ENCODE results near the gene HIGD1A.

The HIGD1A gene

DNA sequence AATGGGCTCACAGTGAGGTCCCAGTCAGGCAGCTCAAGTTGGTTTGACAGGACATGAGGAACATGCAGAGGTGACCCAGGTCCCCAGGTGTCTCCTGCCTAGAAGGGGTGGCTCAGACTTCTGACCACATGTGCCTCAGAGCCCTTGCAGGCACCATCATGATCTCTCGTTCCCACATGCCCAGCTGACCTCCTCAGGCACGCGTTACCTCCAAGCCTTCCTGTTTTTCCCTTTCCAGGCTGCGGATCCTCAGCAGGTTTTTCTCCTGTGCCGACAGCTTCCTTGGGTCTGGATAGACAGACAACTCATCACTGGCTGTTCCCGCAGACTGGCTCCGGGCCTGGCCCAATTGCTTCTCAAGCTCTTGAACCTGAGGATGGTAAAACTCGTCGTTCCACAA, 61.6 kb downstream of the HIGD1A start:
- Histone ChIP-seq H3K36me3 (replicated peaks) (no peaks in the 10 kb centered on the region), H3K27ac (no peak overlapping the region), H3K4me3 (ENCODE audit: low read depth, low read length) (no peak overlapping the region), H3K27me3 (replicated peaks) (no peaks in the 10 kb centered on the region)
- DNase-seq: no peak
- in situ Hi-C loops (cut with HindIII; ENCODE audit: low pct_ligation_motif_present, low sequenced_read_pairs): no loop called here
- TF ChIP-seq, protein P1, sequence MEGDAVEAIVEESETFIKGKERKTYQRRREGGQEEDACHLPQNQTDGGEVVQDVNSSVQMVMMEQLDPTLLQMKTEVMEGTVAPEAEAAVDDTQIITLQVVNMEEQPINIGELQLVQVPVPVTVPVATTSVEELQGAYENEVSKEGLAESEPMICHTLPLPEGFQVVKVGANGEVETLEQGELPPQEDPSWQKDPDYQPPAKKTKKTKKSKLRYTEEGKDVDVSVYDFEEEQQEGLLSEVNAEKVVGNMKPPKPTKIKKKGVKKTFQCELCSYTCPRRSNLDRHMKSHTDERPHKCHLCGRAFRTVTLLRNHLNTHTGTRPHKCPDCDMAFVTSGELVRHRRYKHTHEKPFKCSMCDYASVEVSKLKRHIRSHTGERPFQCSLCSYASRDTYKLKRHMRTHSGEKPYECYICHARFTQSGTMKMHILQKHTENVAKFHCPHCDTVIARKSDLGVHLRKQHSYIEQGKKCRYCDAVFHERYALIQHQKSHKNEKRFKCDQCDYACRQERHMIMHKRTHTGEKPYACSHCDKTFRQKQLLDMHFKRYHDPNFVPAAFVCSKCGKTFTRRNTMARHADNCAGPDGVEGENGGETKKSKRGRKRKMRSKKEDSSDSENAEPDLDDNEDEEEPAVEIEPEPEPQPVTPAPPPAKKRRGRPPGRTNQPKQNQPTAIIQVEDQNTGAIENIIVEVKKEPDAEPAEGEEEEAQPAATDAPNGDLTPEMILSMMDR (IDR thresholded peaks at IDR 0.05; ENCODE audit: low read depth, low read length, missing control alignments): no peak

DNA sequence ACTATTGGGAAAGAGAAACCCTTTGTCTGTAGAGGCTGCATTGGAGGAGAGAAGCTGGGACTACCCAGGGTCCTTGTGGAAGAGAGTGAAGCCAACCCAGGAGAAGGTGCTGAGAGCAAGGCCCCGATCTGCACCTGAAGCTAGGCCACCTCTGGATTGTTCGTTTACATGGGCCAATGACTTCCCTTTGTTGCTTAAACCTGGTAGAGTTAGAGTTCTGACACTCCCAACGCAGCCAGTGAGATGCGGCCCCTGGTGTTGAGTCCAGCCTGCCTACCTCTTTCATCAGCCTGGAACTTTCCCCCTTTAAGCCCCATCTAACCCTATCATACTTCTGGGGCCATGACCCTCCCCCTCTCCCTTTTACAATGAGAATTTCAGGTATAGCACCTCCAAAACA, 62.0 kb downstream of the HIGD1A start:
- TF ChIP-seq, protein P1 (IDR thresholded peaks at IDR 0.05; ENCODE audit: low read depth, low read length, missing control alignments): no peak
- in situ Hi-C loops (cut with HindIII; ENCODE audit: low pct_ligation_motif_present, low sequenced_read_pairs): no loop called here
- no peaks in the 10 kb centered on the region for H3K27me3 ChIP-seq (replicated peaks)
- H3K4me3 ChIP-seq (ENCODE audit: low read depth, low read length): no peak overlapping the region
- DNase-seq: no peak
- H3K27ac ChIP-seq: no peak overlapping the region
- H3K36me3 ChIP-seq (replicated peaks): no peaks in the 10 kb centered on the region

DNA sequence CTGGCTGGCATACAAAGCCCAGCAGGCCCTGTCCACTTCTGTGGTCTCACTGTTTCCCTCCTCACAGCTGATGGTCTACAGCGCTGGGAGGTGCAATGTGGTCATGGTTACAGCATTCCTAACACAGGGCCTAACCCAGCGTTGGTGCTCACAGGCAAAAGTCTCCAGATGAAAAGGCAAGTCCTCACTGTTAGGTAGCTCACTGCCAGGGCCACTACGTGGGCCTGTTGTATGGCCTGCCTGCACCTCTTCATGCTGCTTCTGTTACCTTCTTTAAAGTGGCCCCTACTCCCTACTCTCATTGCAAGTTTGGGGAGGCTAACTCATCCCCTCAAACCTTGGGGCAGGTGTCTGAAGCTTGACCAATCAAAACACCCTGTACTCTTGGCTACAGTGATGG, 62.5 kb downstream of the HIGD1A start:
- no peak for DNase-seq
- Histone ChIP-seq H3K27me3 (replicated peaks) (no peaks in the 10 kb centered on the region), H3K36me3 (replicated peaks) (no peaks in the 10 kb centered on the region), H3K27ac (no peak overlapping the region), H3K4me3 (ENCODE audit: low read depth, low read length) (no peak overlapping the region)
- in situ Hi-C loops (cut with HindIII; ENCODE audit: low pct_ligation_motif_present, low sequenced_read_pairs): no loop called here
- TF ChIP-seq, protein P1 (IDR thresholded peaks at IDR 0.05; ENCODE audit: low read depth, low read length, missing control alignments): no peak

DNA sequence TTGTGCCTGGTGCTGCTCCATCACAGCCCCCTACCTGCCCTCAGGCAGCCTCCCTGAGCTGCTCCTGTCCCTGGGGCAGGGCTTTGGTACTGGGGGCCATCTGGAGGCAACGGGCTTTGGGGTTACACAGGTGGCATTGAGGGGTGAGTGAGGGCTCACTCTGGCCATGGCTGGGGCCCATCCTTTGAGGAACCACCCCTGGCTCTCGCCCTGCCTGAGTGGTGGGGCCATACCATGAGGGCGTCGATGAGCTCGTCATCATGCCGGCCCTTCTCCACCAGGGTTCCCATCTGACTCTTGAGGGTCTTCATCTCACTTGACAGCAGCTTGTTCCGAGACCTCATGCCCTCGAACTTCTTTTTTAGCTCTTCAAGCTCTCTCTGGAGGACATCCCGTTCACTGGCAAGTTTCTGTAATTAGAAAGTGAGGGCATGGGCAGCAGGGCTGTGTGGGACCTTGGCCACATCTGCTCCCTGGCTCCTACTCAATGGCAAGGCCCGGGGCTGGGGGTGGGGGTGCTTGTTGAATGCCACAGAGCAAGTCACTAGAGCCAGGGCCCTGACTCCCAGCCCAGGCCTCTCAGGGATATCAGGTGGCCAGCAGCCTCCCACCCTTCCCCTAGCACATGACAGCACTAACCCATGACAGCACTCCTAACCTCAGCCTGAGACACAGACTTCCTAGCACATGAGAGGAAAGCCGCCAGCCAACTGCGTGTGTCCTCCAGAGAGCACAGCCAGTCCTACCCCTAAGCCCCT, 64.7 kb downstream of the HIGD1A start:
- Histone ChIP-seq H3K4me3 (ENCODE audit: low read depth, low read length) (no peak overlapping the region), H3K36me3 (replicated peaks) (no peaks in the 10 kb centered on the region), H3K27me3 (replicated peaks) (no peaks in the 10 kb centered on the region), H3K27ac (no peak overlapping the region)
- in situ Hi-C loops (cut with HindIII; ENCODE audit: low pct_ligation_motif_present, low sequenced_read_pairs): no loop called here
- no peak for DNase-seq
- TF ChIP-seq, protein P1 (IDR thresholded peaks at IDR 0.05; ENCODE audit: low read depth, low read length, missing control alignments): no peak

DNA sequence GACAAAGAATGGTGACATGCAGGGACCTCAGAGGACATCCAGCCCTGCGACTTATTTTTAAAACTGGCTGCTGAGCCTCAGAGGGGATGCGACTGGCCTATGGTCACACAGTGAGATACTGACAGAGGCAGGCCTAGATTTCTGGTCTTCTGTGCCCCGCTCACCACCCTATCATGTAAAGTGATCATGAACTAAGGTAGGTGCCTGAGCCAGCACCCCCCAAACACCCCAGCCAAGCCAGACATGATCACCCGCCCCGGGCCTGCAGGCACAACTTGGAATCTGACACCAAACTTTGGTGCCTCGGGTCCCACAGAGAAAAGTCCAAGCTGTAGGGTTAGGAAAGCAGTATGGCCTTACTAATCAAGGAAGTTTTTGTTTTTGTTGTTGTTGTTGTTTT, 67.8 kb downstream of the HIGD1A start:
- TF ChIP-seq, protein P1 (IDR thresholded peaks at IDR 0.05; ENCODE audit: low read depth, low read length, missing control alignments): no peak
- Histone ChIP-seq H3K27ac (no peak overlapping the region), H3K4me3 (ENCODE audit: low read depth, low read length) (no peak overlapping the region), H3K27me3 (replicated peaks) (no peaks in the 10 kb centered on the region), H3K36me3 (replicated peaks) (no peaks in the 10 kb centered on the region)
- DNase-seq: no peak
- in situ Hi-C loops (cut with HindIII; ENCODE audit: low pct_ligation_motif_present, low sequenced_read_pairs): no loop called here

DNA sequence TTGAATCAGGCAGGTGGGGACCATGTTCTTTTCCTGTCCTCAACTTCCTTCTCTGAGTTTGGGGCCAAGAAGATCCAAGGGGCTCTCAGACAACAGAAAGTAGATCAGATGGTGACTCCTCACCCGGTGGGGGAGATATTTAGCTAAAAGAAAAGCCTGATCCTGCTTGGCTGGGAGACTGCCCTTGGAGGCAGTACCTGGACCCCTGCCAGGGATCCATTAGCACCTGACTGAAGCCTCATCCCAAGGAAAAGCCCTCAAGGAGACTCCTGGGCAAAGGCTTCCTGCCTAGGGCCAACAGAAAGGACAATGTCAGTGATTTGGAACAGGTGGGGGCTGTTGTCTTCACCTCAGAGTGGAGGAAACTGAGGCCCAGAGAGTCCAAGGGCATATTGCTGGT, 68.2 kb downstream of the HIGD1A start:
- Histone ChIP-seq H3K4me3 (ENCODE audit: low read depth, low read length) (no peak overlapping the region), H3K27me3 (replicated peaks) (no peaks in the 10 kb centered on the region), H3K36me3 (replicated peaks) (no peaks in the 10 kb centered on the region), H3K27ac (no peak overlapping the region)
- DNase-seq: no peak
- TF ChIP-seq, protein P1 (IDR thresholded peaks at IDR 0.05; ENCODE audit: low read depth, low read length, missing control alignments): no peak
- in situ Hi-C loops (cut with HindIII; ENCODE audit: low pct_ligation_motif_present, low sequenced_read_pairs): no loop called here

All from brain microvascular endothelial cell (primary cell).